ENCODE measurements around the gene VRK3.

The VRK3 gene

DNA sequence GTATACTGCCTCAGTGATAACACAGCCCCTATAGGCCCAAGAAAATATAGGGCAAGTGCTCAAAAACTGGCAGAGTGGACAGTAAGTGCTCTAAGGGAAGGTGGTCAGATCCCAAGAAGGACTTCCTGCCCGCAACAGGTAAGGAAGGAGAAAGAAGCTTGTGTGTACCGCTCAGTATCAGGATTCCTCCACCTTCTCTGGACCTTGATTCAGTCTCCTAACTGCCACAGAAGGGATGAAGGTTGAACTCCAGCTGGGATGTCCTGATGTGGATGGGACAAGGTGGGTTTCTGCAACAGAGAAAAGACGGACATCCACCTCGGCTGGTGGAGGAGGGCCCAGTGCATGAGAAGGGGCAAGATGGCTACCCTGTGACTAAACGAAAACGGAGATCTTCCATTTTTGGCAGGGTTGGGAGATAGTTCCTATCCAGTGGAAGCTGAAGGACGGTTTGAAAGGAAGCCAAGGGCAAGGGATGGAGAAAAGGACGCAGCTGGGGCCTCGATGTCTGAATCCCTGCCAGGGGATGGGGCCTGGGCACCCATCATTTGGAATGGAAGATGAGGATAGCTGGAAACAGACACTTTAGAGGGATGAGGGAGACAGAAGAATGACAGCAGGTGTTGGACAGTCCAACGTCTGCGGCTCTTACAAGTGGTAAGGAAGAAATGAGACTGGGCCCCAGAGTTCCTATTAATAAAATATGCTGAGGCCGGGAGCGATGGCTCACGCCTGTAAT lies 97.5 kb downstream of the VRK3 start:
- DNase-seq = no peak

DNA sequence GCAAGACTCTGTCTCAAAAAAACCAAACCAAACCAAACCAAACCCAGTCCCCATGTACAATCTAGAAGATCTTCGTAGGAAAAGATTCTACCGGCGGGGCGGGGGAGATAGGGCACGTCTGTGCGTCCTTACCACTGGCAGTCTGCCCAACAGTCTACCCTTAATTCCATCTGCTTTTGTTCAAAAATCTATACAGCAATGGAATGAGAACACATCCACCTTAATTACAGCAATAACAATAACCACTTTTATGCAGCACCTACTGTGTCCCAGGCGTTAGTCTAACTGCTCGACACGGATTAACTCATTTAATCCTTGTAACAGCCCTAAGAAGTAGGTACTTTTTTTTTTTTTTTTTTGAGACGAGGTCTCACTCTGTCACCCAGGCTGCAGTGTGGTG lies 98.7 kb downstream of the VRK3 start:
- no peak for DNase-seq

All from NCI-H524 (cell line).